Measurements from ENCODE around the gene ARHGAP5. TPM values are rescaled to one million over a fixed set of nuclear protein-coding genes. Genes with fewer than 3 reads are reported as not detected.

ARHGAP5 gene
- total and polyA plus RNA-seq, 2 donors (not counting 1 experiment from before 2014, with no cell fraction given) = 6.4 to 65.0 TPM

GRCh38 chr14:32166924-32167323 is 89.8 kb downstream of the ARHGAP5 start:
- no peak overlapping the region for H3K4me3 ChIP-seq (ENCODE audit: control extremely low read depth in 1 of 5, extremely low read depth in 1 of 5, insufficient read depth in 1 of 5, low read depth in 2 of 5, low read length in 4 of 5)
- H3K4me1 ChIP-seq (ENCODE audit: control insufficient read depth in 2 of 2, insufficient read depth in 2 of 2, low read length in 2 of 2) = peaks cover 12 to 13% of the 10 kb centered on the region in 2 donors
- H2AFZ ChIP-seq (ENCODE audit: insufficient read depth, low read depth, low read length, poor library complexity, severe bottlenecking) = no peak overlapping the region
- ATAC-seq (ENCODE audit: low read depth) (no peak), DNase-seq (no peak)
- POLR2A ChIA-PET = no interaction called here
- H3K4me3 Mint-ChIP-seq = no peak overlapping the region
- no peak overlapping the region for H3K27ac Mint-ChIP-seq
- no peaks in the 10 kb centered on the region for H3K79me2 ChIP-seq (ENCODE audit: control insufficient read depth, insufficient read depth, low read length)
- no peaks in the 10 kb centered on the region for H3K36me3 ChIP-seq (replicated peaks in 1 of 2; ENCODE audit: control extremely low read depth in 1 of 2, control insufficient read depth in 1 of 2, extremely low read depth in 1 of 2, insufficient read depth in 2 of 2, low read length in 1 of 2)
- peaks cover 3% of the 10 kb centered on the region for H3K9me3 Mint-ChIP-seq (ENCODE audit: insufficient read depth)
- no peak overlapping the region for H3K4me2 ChIP-seq (replicated peaks; ENCODE audit: low read depth, low read length, poor library complexity, severe bottlenecking)
- no peak overlapping the region for H3K27ac ChIP-seq (ENCODE audit: low read length in 2 of 2)
- no peaks in the 10 kb centered on the region for H3K27me3 ChIP-seq (replicated peaks in 1 of 4; ENCODE audit: control extremely low read depth in 1 of 4, control insufficient read depth in 3 of 4, insufficient read depth in 4 of 4, low read length in 3 of 4)
- no CpG with 5 or more reads among the region's 1 CpG for WGBS (ENCODE audit: insufficient coverage)
- TF ChIP-seq, protein P1, sequence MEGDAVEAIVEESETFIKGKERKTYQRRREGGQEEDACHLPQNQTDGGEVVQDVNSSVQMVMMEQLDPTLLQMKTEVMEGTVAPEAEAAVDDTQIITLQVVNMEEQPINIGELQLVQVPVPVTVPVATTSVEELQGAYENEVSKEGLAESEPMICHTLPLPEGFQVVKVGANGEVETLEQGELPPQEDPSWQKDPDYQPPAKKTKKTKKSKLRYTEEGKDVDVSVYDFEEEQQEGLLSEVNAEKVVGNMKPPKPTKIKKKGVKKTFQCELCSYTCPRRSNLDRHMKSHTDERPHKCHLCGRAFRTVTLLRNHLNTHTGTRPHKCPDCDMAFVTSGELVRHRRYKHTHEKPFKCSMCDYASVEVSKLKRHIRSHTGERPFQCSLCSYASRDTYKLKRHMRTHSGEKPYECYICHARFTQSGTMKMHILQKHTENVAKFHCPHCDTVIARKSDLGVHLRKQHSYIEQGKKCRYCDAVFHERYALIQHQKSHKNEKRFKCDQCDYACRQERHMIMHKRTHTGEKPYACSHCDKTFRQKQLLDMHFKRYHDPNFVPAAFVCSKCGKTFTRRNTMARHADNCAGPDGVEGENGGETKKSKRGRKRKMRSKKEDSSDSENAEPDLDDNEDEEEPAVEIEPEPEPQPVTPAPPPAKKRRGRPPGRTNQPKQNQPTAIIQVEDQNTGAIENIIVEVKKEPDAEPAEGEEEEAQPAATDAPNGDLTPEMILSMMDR (IDR thresholded peaks at IDR 0.05) = no peak
- no peak for TF ChIP-seq EZH2 (IDR thresholded peaks at IDR 0.05; ENCODE audit: borderline replicate concordance, insufficient read depth, low read depth, low read length, poor library complexity, severe bottlenecking)
- H3K4me1 Mint-ChIP-seq = peaks cover 14% of the 10 kb centered on the region
- CTCF ChIA-PET = interaction anchor here (1.1 kb wide), 1 partner anchor 85 kb away, joined by 3 read pairs; no protein-coding TSS in a partner anchor
- peaks cover 0 to 3% (median 0%) of the 10 kb centered on the region in 3 donors for H3K9me3 ChIP-seq (ENCODE audit: control extremely low read depth in 1 of 3, control insufficient read depth in 2 of 3, insufficient read depth in 1 of 3, low read length in 2 of 3)
- no peaks in the 10 kb centered on the region for H4K20me1 ChIP-seq (ENCODE audit: control insufficient read depth, insufficient read depth, low read length, poor library complexity, severe bottlenecking)
- H3K9ac ChIP-seq (ENCODE audit: low read length) = no peak overlapping the region
- H3K27me3 Mint-ChIP-seq = no peaks in the 10 kb centered on the region
- intact Hi-C loops (cut with micrococcal nuclease) = no loop called here

GRCh38 chr14:32167907-32168306 is 90.8 kb downstream of the ARHGAP5 start:
- H3K4me3 Mint-ChIP-seq = no peak overlapping the region
- Histone ChIP-seq H3K4me1 (ENCODE audit: control insufficient read depth in 2 of 2, insufficient read depth in 2 of 2, low read length in 2 of 2) (peaks cover 12 to 13% of the 10 kb centered on the region in 2 donors), H3K36me3 (replicated peaks in 1 of 2; ENCODE audit: control extremely low read depth in 1 of 2, control insufficient read depth in 1 of 2, extremely low read depth in 1 of 2, insufficient read depth in 2 of 2, low read length in 1 of 2) (no peaks in the 10 kb centered on the region), H3K9ac (ENCODE audit: low read length) (no peak overlapping the region), H3K27me3 (replicated peaks in 1 of 4; ENCODE audit: control extremely low read depth in 1 of 4, control insufficient read depth in 3 of 4, insufficient read depth in 4 of 4, low read length in 3 of 4) (no peaks in the 10 kb centered on the region), H3K4me2 (replicated peaks; ENCODE audit: low read depth, low read length, poor library complexity, severe bottlenecking) (no peak overlapping the region), H4K20me1 (ENCODE audit: control insufficient read depth, insufficient read depth, low read length, poor library complexity, severe bottlenecking) (no peaks in the 10 kb centered on the region), H3K4me3 (ENCODE audit: control extremely low read depth in 1 of 5, extremely low read depth in 1 of 5, insufficient read depth in 1 of 5, low read depth in 2 of 5, low read length in 4 of 5) (no peak overlapping the region), H3K27ac (ENCODE audit: low read length in 2 of 2) (no peak overlapping the region), H3K9me3 (ENCODE audit: control extremely low read depth in 1 of 3, control insufficient read depth in 2 of 3, insufficient read depth in 1 of 3, low read length in 2 of 3) (no peaks in the 10 kb centered on the region), H3K79me2 (ENCODE audit: control insufficient read depth, insufficient read depth, low read length) (no peaks in the 10 kb centered on the region), H2AFZ (ENCODE audit: insufficient read depth, low read depth, low read length, poor library complexity, severe bottlenecking) (no peak overlapping the region)
- peaks cover 3% of the 10 kb centered on the region for H3K9me3 Mint-ChIP-seq (ENCODE audit: insufficient read depth)
- 100% methylated on average over 3 of the region's 3 CpGs for WGBS (ENCODE audit: insufficient coverage)
- peaks cover 14% of the 10 kb centered on the region for H3K4me1 Mint-ChIP-seq
- DNase-seq = no peak
- H3K27me3 Mint-ChIP-seq = no peaks in the 10 kb centered on the region
- TF ChIP-seq EZH2 (IDR thresholded peaks at IDR 0.05; ENCODE audit: borderline replicate concordance, insufficient read depth, low read depth, low read length, poor library complexity, severe bottlenecking) = no peak
- TF ChIP-seq, protein P1 (IDR thresholded peaks at IDR 0.05) = no peak
- H3K27ac Mint-ChIP-seq = no peak overlapping the region
- ChIA-PET POLR2A (no interaction called here), CTCF (interaction anchor here (1.1 kb wide), 1 partner anchor 84 kb away, joined by 3 read pairs; no protein-coding TSS in a partner anchor)
- intact Hi-C loops (cut with micrococcal nuclease) = no loop called here
- no peak for ATAC-seq (ENCODE audit: low read depth)

Data from B cell (primary cell).